K562 (cell line): ENCODE data around the gene ZNF689. TPM values are rescaled to one million over a fixed set of nuclear protein-coding genes. Genes with fewer than 3 reads are reported as not detected.

Experiments
- ASH1L ChIP-seq: fragments of 450-650 bp; IDR thresholded peaks from 2 replicates; pipeline ENCODE4 v1.6.1; 2018; ENCODE audit warnings: borderline replicate concordance, mild to moderate bottlenecking, low read depth; ENCODE audit not compliant: partially characterized antibody
- BDP1 ChIP-seq: IDR thresholded peaks from 3 replicates; pipeline ENCODE4 v1.6.1; 2011; ENCODE audit not compliant: insufficient read length, insufficient read depth
- GTF2F1 ChIP-seq: IDR thresholded peaks from 2 replicates; pipeline ENCODE4 v1.6.1; 2011; ENCODE audit warnings: low read depth, low read length, improper control_type of control experiment
- HDAC6 ChIP-seq: IDR thresholded peaks from 2 replicates; pipeline ENCODE4 v1.6.1; 2012; ENCODE audit warnings: low read depth, mild to moderate bottlenecking, control low read depth, inconsistent platforms, low read length, moderate library complexity
- HDGF ChIP-seq: fragments of 450-650 bp; IDR thresholded peaks from 2 replicates; pipeline ENCODE4 v1.6.1; 2016
- HIVEP1 ChIP-seq: fragments of 250-450 bp; sonication (Bioruptor Pico); IDR thresholded peaks from 2 replicates; pipeline ENCODE4 v1.4.0; 2020; ENCODE audit warnings: mild to moderate bottlenecking
- HMG20A ChIP-seq: fragments of 450-650 bp; formaldehyde crosslinking; conservative IDR thresholded peaks from 2 replicates; pipeline ENCODE4 v1.4.0; 2020; ENCODE audit warnings: mild to moderate bottlenecking, mixed read lengths
- KDM5B ChIP-seq: fragments of 200-600 bp; sonication (generic); IDR thresholded peaks from 2 replicates; pipeline ENCODE4 v1.6.1; 2012; ENCODE audit warnings: low read depth, mild to moderate bottlenecking, moderate library complexity, low read length, control low read depth, inconsistent platforms; ENCODE audit not compliant: insufficient replicate concordance
- MCM5 ChIP-seq: fragments of 450-650 bp; IDR thresholded peaks from 2 replicates; pipeline ENCODE4 v1.6.1; 2016; ENCODE audit warnings: low read depth
- NRF1 ChIP-seq, 2 experiments: fragments of 450-650 bp; IDR thresholded peaks in 1 of 2; conservative IDR thresholded peaks in 1 of 2; 2 replicates each; pipeline ENCODE4 v1.6.1; 2014; ENCODE audit warnings: mild to moderate bottlenecking in 2 of 2
- SNAPC5 ChIP-seq: fragments of 250-450 bp; sonication (Bioruptor Pico); IDR thresholded peaks from 2 replicates; pipeline ENCODE4 v1.8.0; 2021; ENCODE audit warnings: moderate library complexity, mild to moderate bottlenecking, inconsistent platforms
- TEAD1 ChIP-seq, 2 experiments: fragments of 450-650 bp in 1 of 2; sonication (generic) in 1 of 2; formaldehyde crosslinking; IDR thresholded peaks; 2 replicates each; pipeline versions ENCODE4 v1.4.0 to v1.8.0; 2020 to 2022; ENCODE audit warnings: mild to moderate bottlenecking in 2 of 2, missing genetic modification reagents in 1 of 2
- XRCC4 ChIP-seq: IDR thresholded peaks from one replicate; pipeline ENCODE4 v1.6.1; 2011; ENCODE audit not compliant: insufficient read depth, insufficient read length; ENCODE audit errors: extremely low read depth
- ZC3H11A ChIP-seq: IDR thresholded peaks from 2 replicates; pipeline ENCODE4 v1.6.1; 2012; ENCODE audit warnings: low read depth, low read length, improper control_type of control experiment
- ZNF23 ChIP-seq: fragments of 250-450 bp; sonication (Bioruptor Pico); IDR thresholded peaks from 2 replicates; pipeline ENCODE4 v1.4.0; 2020; ENCODE audit warnings: mild to moderate bottlenecking
- ZNF707 ChIP-seq: fragments of 250-450 bp; sonication (Bioruptor Pico); conservative IDR thresholded peaks from 2 replicates; pipeline ENCODE4 v1.8.0; 2022; ENCODE audit warnings: inconsistent platforms, mild to moderate bottlenecking, moderate library complexity
- polyA plus RNA-seq, 8 experiments: library from polyadenylated mRNA; depleted of rRNA in 4 of 8; stranded (reverse) in 5 of 8; unstranded in 3 of 8; fragments of >200 nt; fragmentation: Nextera tagmentation in 2 of 8; fragmentation: Illumina TruSeq in 1 of 8; extraction: Ambion mirVana in 2 of 8; extraction: Trizol in 1 of 8; gene quantifications; 2 replicates each; pipeline versions ENCODE4 v1.2.1 to v1.2.3, GENCODE V29; 2011 to 2014; ENCODE audit warnings: inconsistent platforms in 1 of 8, missing spikeins in 1 of 8
- total RNA-seq, 7 experiments: library from RNA; depleted of rRNA in 6 of 7; stranded (reverse); fragments of >200 nt in 6 of 7; fragmentation: Illumina TruSeq in 2 of 7; extraction: Trizol in 2 of 7; gene quantifications; 2 replicates each; pipeline versions ENCODE4 v1.2.1 to v1.2.3, GENCODE V29; 2011 to 2021; ENCODE audit warnings: low replicate concordance in 1 of 7
- TF ChIP-seq, protein P1 (sequence below): sonication (generic); formaldehyde crosslinking; IDR thresholded peaks from 2 replicates; pipeline ENCODE4 v1.8.0; 2022; ENCODE audit warnings: missing genetic modification reagents, mild to moderate bottlenecking, borderline replicate concordance
- TF ChIP-seq, protein P2 (sequence below): sonication (generic); formaldehyde crosslinking; IDR thresholded peaks from 2 replicates; pipeline ENCODE4 v1.8.0; 2022; ENCODE audit warnings: mild to moderate bottlenecking, missing genetic modification reagents
- TF ChIP-seq, protein P3 (sequence below): fragments of 450-650 bp; IDR thresholded peaks from 2 replicates; pipeline ENCODE4 v1.6.1; 2017; ENCODE audit warnings: mild to moderate bottlenecking, moderate library complexity
- TF ChIP-seq, protein P4 (sequence below): IDR thresholded peaks from 2 replicates; pipeline ENCODE4 v1.6.1; 2016; ENCODE audit warnings: missing genetic modification characterization, missing compliant biosample characterization
- TF ChIP-seq, protein P5 (sequence below): sonication (generic); formaldehyde crosslinking; IDR thresholded peaks from 2 replicates; pipeline ENCODE4 v1.9.0; 2022; ENCODE audit warnings: mild to moderate bottlenecking, missing genetic modification reagents

ZNF689 gene
- total and polyA plus RNA-seq, 9 of the 15 experiments (the other 6 are each of a cell fraction or from before 2014, with no cell fraction given) = 5.4 to 15.4 (median 10.8) TPM

GRCh38 chr16:30571445-30572322 lies 38.5 kb downstream of the ZNF689 start, which contains the start of gene ZNF688 (continued):
- TF ChIP-seq, protein P1, sequence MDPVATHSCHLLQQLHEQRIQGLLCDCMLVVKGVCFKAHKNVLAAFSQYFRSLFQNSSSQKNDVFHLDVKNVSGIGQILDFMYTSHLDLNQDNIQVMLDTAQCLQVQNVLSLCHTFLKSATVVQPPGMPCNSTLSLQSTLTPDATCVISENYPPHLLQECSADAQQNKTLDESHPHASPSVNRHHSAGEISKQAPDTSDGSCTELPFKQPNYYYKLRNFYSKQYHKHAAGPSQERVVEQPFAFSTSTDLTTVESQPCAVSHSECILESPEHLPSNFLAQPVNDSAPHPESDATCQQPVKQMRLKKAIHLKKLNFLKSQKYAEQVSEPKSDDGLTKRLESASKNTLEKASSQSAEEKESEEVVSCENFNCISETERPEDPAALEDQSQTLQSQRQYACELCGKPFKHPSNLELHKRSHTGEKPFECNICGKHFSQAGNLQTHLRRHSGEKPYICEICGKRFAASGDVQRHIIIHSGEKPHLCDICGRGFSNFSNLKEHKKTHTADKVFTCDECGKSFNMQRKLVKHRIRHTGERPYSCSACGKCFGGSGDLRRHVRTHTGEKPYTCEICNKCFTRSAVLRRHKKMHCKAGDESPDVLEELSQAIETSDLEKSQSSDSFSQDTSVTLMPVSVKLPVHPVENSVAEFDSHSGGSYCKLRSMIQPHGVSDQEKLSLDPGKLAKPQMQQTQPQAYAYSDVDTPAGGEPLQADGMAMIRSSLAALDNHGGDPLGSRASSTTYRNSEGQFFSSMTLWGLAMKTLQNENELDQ (CRISPR knock-in tag) = no peak
- no peak for TF ChIP-seq HIVEP1 (CRISPR knock-in tag)
- TF ChIP-seq HDGF = no peak
- no peak for TF ChIP-seq SNAPC5 (CRISPR knock-in tag)
- TF ChIP-seq, protein P2, sequence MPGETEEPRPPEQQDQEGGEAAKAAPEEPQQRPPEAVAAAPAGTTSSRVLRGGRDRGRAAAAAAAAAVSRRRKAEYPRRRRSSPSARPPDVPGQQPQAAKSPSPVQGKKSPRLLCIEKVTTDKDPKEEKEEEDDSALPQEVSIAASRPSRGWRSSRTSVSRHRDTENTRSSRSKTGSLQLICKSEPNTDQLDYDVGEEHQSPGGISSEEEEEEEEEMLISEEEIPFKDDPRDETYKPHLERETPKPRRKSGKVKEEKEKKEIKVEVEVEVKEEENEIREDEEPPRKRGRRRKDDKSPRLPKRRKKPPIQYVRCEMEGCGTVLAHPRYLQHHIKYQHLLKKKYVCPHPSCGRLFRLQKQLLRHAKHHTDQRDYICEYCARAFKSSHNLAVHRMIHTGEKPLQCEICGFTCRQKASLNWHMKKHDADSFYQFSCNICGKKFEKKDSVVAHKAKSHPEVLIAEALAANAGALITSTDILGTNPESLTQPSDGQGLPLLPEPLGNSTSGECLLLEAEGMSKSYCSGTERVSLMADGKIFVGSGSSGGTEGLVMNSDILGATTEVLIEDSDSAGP (CRISPR knock-in tag) = no peak
- TF ChIP-seq ZNF707 (CRISPR knock-in tag) = no peak
- TF ChIP-seq ZNF23 (CRISPR knock-in tag) = no peak
- TF ChIP-seq NRF1 (conservative IDR thresholded peaks at IDR 0.05 in 1 of 2, IDR thresholded peaks at IDR 0.05 in 1 of 2) = peak; percentile 57 to 71
- no peak for TF ChIP-seq MCM5
- no peak for TF ChIP-seq GTF2F1
- TF ChIP-seq KDM5B = peak; percentile 66
- TF ChIP-seq ASH1L = peak; percentile 93
- no peak for TF ChIP-seq XRCC4
- TF ChIP-seq, protein P3, sequence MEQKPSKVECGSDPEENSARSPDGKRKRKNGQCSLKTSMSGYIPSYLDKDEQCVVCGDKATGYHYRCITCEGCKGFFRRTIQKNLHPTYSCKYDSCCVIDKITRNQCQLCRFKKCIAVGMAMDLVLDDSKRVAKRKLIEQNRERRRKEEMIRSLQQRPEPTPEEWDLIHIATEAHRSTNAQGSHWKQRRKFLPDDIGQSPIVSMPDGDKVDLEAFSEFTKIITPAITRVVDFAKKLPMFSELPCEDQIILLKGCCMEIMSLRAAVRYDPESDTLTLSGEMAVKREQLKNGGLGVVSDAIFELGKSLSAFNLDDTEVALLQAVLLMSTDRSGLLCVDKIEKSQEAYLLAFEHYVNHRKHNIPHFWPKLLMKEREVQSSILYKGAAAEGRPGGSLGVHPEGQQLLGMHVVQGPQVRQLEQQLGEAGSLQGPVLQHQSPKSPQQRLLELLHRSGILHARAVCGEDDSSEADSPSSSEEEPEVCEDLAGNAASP = no peak
- TF ChIP-seq, protein P4, sequence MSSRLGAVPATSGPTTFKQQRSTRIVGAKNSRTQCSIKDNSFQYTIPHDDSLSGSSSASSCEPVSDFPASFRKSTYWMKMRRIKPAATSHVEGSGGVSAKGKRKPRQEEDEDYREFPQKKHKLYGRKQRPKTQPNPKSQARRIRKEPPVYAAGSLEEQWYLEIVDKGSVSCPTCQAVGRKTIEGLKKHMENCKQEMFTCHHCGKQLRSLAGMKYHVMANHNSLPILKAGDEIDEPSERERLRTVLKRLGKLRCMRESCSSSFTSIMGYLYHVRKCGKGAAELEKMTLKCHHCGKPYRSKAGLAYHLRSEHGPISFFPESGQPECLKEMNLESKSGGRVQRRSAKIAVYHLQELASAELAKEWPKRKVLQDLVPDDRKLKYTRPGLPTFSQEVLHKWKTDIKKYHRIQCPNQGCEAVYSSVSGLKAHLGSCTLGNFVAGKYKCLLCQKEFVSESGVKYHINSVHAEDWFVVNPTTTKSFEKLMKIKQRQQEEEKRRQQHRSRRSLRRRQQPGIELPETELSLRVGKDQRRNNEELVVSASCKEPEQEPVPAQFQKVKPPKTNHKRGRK (tag) = no peak
- no peak for TF ChIP-seq BDP1
- TF ChIP-seq ZC3H11A = no peak
- no peak; a peak in 1 of 4 replicates for TF ChIP-seq TEAD1 (CRISPR knock-in tag; IDR thresholded peaks at IDR 0.05)
- TF ChIP-seq, protein P5, sequence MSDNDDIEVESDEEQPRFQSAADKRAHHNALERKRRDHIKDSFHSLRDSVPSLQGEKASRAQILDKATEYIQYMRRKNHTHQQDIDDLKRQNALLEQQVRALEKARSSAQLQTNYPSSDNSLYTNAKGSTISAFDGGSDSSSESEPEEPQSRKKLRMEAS (CRISPR knock-in tag) = no peak
- no peak for TF ChIP-seq HMG20A (CRISPR knock-in tag)
- TF ChIP-seq HDAC6 = no peak
